Measurements from ENCODE around the gene NCAM1.

GRCh38 chr11:112989198-112989597, 28.0 kb downstream of the NCAM1 start:
- TF ChIP-seq BORCS8-MEF2B (CRISPR knock-in tag; IDR thresholded peaks at IDR 0.05) (no peak), ZFP36 (IDR thresholded peaks at IDR 0.05; ENCODE audit: borderline replicate concordance, low read depth, low read length, partially characterized antibody) (no peak), PCBP2 (optimal IDR thresholded peaks at IDR 0.05; ENCODE audit: low read depth, low read length, poor library complexity, severe bottlenecking) (no peak), ZNF513 (CRISPR knock-in tag; conservative IDR thresholded peaks at IDR 0.05) (no peak), YY1 (IDR thresholded peaks at IDR 0.05; ENCODE audit: insufficient read depth, insufficient replicate concordance, low read depth, low read length) (no peak), KDM5A (IDR thresholded peaks at IDR 0.05; ENCODE audit: borderline replicate concordance, low read length) (no peak), HINFP (CRISPR knock-in tag; IDR thresholded peaks at IDR 0.05; ENCODE audit: low read depth) (no peak), ZNF703 (CRISPR knock-in tag; IDR thresholded peaks at IDR 0.05; ENCODE audit: borderline replicate concordance) (no peak)
- TF ChIP-seq, protein P1, sequence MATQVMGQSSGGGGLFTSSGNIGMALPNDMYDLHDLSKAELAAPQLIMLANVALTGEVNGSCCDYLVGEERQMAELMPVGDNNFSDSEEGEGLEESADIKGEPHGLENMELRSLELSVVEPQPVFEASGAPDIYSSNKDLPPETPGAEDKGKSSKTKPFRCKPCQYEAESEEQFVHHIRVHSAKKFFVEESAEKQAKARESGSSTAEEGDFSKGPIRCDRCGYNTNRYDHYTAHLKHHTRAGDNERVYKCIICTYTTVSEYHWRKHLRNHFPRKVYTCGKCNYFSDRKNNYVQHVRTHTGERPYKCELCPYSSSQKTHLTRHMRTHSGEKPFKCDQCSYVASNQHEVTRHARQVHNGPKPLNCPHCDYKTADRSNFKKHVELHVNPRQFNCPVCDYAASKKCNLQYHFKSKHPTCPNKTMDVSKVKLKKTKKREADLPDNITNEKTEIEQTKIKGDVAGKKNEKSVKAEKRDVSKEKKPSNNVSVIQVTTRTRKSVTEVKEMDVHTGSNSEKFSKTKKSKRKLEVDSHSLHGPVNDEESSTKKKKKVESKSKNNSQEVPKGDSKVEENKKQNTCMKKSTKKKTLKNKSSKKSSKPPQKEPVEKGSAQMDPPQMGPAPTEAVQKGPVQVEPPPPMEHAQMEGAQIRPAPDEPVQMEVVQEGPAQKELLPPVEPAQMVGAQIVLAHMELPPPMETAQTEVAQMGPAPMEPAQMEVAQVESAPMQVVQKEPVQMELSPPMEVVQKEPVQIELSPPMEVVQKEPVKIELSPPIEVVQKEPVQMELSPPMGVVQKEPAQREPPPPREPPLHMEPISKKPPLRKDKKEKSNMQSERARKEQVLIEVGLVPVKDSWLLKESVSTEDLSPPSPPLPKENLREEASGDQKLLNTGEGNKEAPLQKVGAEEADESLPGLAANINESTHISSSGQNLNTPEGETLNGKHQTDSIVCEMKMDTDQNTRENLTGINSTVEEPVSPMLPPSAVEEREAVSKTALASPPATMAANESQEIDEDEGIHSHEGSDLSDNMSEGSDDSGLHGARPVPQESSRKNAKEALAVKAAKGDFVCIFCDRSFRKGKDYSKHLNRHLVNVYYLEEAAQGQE (IDR thresholded peaks at IDR 0.05; ENCODE audit: borderline replicate concordance in 1 of 2, low read depth in 1 of 2, low read length in 2 of 2), result no peak
- TF ChIP-seq, protein P2, sequence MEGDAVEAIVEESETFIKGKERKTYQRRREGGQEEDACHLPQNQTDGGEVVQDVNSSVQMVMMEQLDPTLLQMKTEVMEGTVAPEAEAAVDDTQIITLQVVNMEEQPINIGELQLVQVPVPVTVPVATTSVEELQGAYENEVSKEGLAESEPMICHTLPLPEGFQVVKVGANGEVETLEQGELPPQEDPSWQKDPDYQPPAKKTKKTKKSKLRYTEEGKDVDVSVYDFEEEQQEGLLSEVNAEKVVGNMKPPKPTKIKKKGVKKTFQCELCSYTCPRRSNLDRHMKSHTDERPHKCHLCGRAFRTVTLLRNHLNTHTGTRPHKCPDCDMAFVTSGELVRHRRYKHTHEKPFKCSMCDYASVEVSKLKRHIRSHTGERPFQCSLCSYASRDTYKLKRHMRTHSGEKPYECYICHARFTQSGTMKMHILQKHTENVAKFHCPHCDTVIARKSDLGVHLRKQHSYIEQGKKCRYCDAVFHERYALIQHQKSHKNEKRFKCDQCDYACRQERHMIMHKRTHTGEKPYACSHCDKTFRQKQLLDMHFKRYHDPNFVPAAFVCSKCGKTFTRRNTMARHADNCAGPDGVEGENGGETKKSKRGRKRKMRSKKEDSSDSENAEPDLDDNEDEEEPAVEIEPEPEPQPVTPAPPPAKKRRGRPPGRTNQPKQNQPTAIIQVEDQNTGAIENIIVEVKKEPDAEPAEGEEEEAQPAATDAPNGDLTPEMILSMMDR (CRISPR knock-in tag; IDR thresholded peaks at IDR 0.05), result no peak
